Epithelial cell of umbilical artery (primary cell): ENCODE results near the gene SLC16A12. TPM values are rescaled to one million over a fixed set of nuclear protein-coding genes. Genes with fewer than 3 reads are reported as not detected.

Source experiments
- total RNA-seq: library from RNA; depleted of rRNA; stranded (reverse); fragments of >200 nt; gene quantifications from 2 replicates; pipeline ENCODE4 v1.2.3, GENCODE V29; 2014

The SLC16A12 gene
- total RNA-seq = not detected in 2 replicates

GRCh38 chr10:89535171-89536012, at the start of gene SLC16A12:
Gene SLC16A12, minus strand, starts transcription at chr10:89535594. Its CDS starts 73,016 bp downstream, at chr10:89462578.

GRCh38 chr10:89414146-89414878, 121.1 kb downstream of the SLC16A12 start, which contains the start of gene IFIT5:
Gene IFIT5, plus strand, starts transcription at chr10:89414568. Its CDS starts 231 bp downstream, at chr10:89414799.

GRCh38 chr10:89391907-89392756, 143.3 kb downstream of the SLC16A12 start, which contains the start of gene IFIT1:
Gene IFIT1, plus strand, starts transcription at chr10:89392623. Its CDS starts 90 bp downstream, at chr10:89392713.

Other genes starting within 250 kb of the SLC16A12 start
- gene IFIT2, start 233.5 kb downstream of the SLC16A12 start, total RNA-seq = 0.97 and 15.2 TPM in 2 replicates
- 5.8 and 100 TPM in 2 replicates for gene IFIT3, start 207.6 kb downstream of the SLC16A12 start, total RNA-seq
- gene IFIT1B, start 157.5 kb downstream of the SLC16A12 start, total RNA-seq = not detected in 2 replicates
- 6.5 and 164 TPM in 2 replicates for gene IFIT1, start 143.0 kb downstream of the SLC16A12 start, total RNA-seq
- 9.4 and 67.9 TPM in 2 replicates for gene IFIT5, start 121.0 kb downstream of the SLC16A12 start, total RNA-seq
- gene PANK1, start 109.6 kb upstream of the SLC16A12 start, total RNA-seq = 2.6 and 9.0 TPM in 2 replicates
- gene KIF20B, start 166.0 kb upstream of the SLC16A12 start, total RNA-seq = 16.6 and 21.4 TPM in 2 replicates